ENCODE data around the gene REELD1.

Gene REELD1

GRCh38 chr4:146224326-146224966 lies 10.1 kb downstream of the REELD1 start:
- no peak overlapping the region for H3K9ac ChIP-seq (ENCODE audit: insufficient read length, low read depth)
- H3K9me3 ChIP-seq (ENCODE audit: insufficient read depth, low read length) = no peaks in the 10 kb centered on the region
- no peaks in the 10 kb centered on the region for H3K27me3 ChIP-seq (ENCODE audit: insufficient read depth, insufficient read length)
- DNase-seq (ENCODE audit: low read depth, low spot score) = no peak
- H3K4me3 ChIP-seq (ENCODE audit: insufficient read length, low read depth) = no peak overlapping the region
- no peak for TF ChIP-seq SUZ12 (IDR thresholded peaks at IDR 0.05; ENCODE audit: extremely low read depth, insufficient read depth, insufficient read length)
- TF ChIP-seq YY1 (IDR thresholded peaks at IDR 0.05; ENCODE audit: insufficient read depth, insufficient read length) = no peak
- no peak for TF ChIP-seq ZNF274 (IDR thresholded peaks at IDR 0.05; ENCODE audit: low read depth, low read length)
- H3K4me1 ChIP-seq (ENCODE audit: insufficient read depth, insufficient read length) = no peaks in the 10 kb centered on the region
- H3K36me3 ChIP-seq (ENCODE audit: insufficient read depth, insufficient read length, low read length) = no peaks in the 10 kb centered on the region

GRCh38 chr4:146229406-146229805 lies 15.1 kb downstream of the REELD1 start:
- H3K4me1 ChIP-seq (ENCODE audit: insufficient read depth, insufficient read length) = no peaks in the 10 kb centered on the region
- TF ChIP-seq YY1 (IDR thresholded peaks at IDR 0.05; ENCODE audit: insufficient read depth, insufficient read length) (no peak), ZNF274 (IDR thresholded peaks at IDR 0.05; ENCODE audit: low read depth, low read length) (no peak), SUZ12 (IDR thresholded peaks at IDR 0.05; ENCODE audit: extremely low read depth, insufficient read depth, insufficient read length) (no peak)
- H3K9ac ChIP-seq (ENCODE audit: insufficient read length, low read depth) = no peak overlapping the region
- H3K27me3 ChIP-seq (ENCODE audit: insufficient read depth, insufficient read length) = no peaks in the 10 kb centered on the region
- H3K9me3 ChIP-seq (ENCODE audit: insufficient read depth, low read length) = peaks cover 9% of the 10 kb centered on the region; the same call in 1 of the 2 replicates
- no peak for DNase-seq (ENCODE audit: low read depth, low spot score)
- H3K4me3 ChIP-seq (ENCODE audit: insufficient read length, low read depth) = no peak overlapping the region
- no peaks in the 10 kb centered on the region for H3K36me3 ChIP-seq (ENCODE audit: insufficient read depth, insufficient read length, low read length)

- H3K36me3 ChIP-seq (ENCODE audit: insufficient read depth, insufficient read length, low read length) = no peaks in the 10 kb centered on the region
- DNase-seq (ENCODE audit: low read depth, low spot score) = no peak
- H3K9ac ChIP-seq (ENCODE audit: insufficient read length, low read depth) = no peak overlapping the region
- no peaks in the 10 kb centered on the region for H3K27me3 ChIP-seq (ENCODE audit: insufficient read depth, insufficient read length)
- peaks cover 9% of the 10 kb centered on the region; the same call in 1 of the 2 replicates for H3K9me3 ChIP-seq (ENCODE audit: insufficient read depth, low read length)
- no peak for TF ChIP-seq ZNF274 (IDR thresholded peaks at IDR 0.05; ENCODE audit: low read depth, low read length)
- no peak for TF ChIP-seq YY1 (IDR thresholded peaks at IDR 0.05; ENCODE audit: insufficient read depth, insufficient read length)
- TF ChIP-seq SUZ12 (IDR thresholded peaks at IDR 0.05; ENCODE audit: extremely low read depth, insufficient read depth, insufficient read length) = no peak
- H3K4me3 ChIP-seq (ENCODE audit: insufficient read length, low read depth) = no peak overlapping the region
- no peaks in the 10 kb centered on the region for H3K4me1 ChIP-seq (ENCODE audit: insufficient read depth, insufficient read length)
Measured at GRCh38 chr4:146232131-146232722, 17.9 kb downstream of the REELD1 start.

GRCh38 chr4:146235654-146236177 lies 21.4 kb downstream of the REELD1 start:
- Histone ChIP-seq H3K9ac (ENCODE audit: insufficient read length, low read depth) (no peak overlapping the region), H3K4me3 (ENCODE audit: insufficient read length, low read depth) (no peak overlapping the region), H3K4me1 (ENCODE audit: insufficient read depth, insufficient read length) (no peaks in the 10 kb centered on the region), H3K36me3 (ENCODE audit: insufficient read depth, insufficient read length, low read length) (no peaks in the 10 kb centered on the region), H3K9me3 (ENCODE audit: insufficient read depth, low read length) (peaks cover 9% of the 10 kb centered on the region; the same call in 1 of the 2 replicates), H3K27me3 (ENCODE audit: insufficient read depth, insufficient read length) (no peaks in the 10 kb centered on the region)
- DNase-seq (ENCODE audit: low read depth, low spot score) = no peak
- TF ChIP-seq ZNF274 (IDR thresholded peaks at IDR 0.05; ENCODE audit: low read depth, low read length) (no peak), YY1 (IDR thresholded peaks at IDR 0.05; ENCODE audit: insufficient read depth, insufficient read length) (no peak), SUZ12 (IDR thresholded peaks at IDR 0.05; ENCODE audit: extremely low read depth, insufficient read depth, insufficient read length) (no peak)

GRCh38 chr4:146236216-146236615 lies 21.9 kb downstream of the REELD1 start:
- H3K9me3 ChIP-seq (ENCODE audit: insufficient read depth, low read length) = peaks cover 9% of the 10 kb centered on the region; the same call in 1 of the 2 replicates
- H3K4me3 ChIP-seq (ENCODE audit: insufficient read length, low read depth) = no peak overlapping the region
- TF ChIP-seq YY1 (IDR thresholded peaks at IDR 0.05; ENCODE audit: insufficient read depth, insufficient read length) (no peak), ZNF274 (IDR thresholded peaks at IDR 0.05; ENCODE audit: low read depth, low read length) (no peak), SUZ12 (IDR thresholded peaks at IDR 0.05; ENCODE audit: extremely low read depth, insufficient read depth, insufficient read length) (no peak)
- H3K9ac ChIP-seq (ENCODE audit: insufficient read length, low read depth) = no peak overlapping the region
- no peak for DNase-seq (ENCODE audit: low read depth, low spot score)
- no peaks in the 10 kb centered on the region for H3K36me3 ChIP-seq (ENCODE audit: insufficient read depth, insufficient read length, low read length)
- H3K4me1 ChIP-seq (ENCODE audit: insufficient read depth, insufficient read length) = no peaks in the 10 kb centered on the region
- H3K27me3 ChIP-seq (ENCODE audit: insufficient read depth, insufficient read length) = no peaks in the 10 kb centered on the region

- Histone ChIP-seq H3K9me3 (ENCODE audit: insufficient read depth, low read length) (peaks cover 7% of the 10 kb centered on the region; the same call in 1 of the 2 replicates), H3K9ac (ENCODE audit: insufficient read length, low read depth) (no peak overlapping the region), H3K27me3 (ENCODE audit: insufficient read depth, insufficient read length) (no peaks in the 10 kb centered on the region), H3K4me1 (ENCODE audit: insufficient read depth, insufficient read length) (no peaks in the 10 kb centered on the region), H3K4me3 (ENCODE audit: insufficient read length, low read depth) (no peak overlapping the region), H3K36me3 (ENCODE audit: insufficient read depth, insufficient read length, low read length) (no peaks in the 10 kb centered on the region)
- TF ChIP-seq SUZ12 (IDR thresholded peaks at IDR 0.05; ENCODE audit: extremely low read depth, insufficient read depth, insufficient read length) (no peak), ZNF274 (IDR thresholded peaks at IDR 0.05; ENCODE audit: low read depth, low read length) (no peak), YY1 (IDR thresholded peaks at IDR 0.05; ENCODE audit: insufficient read depth, insufficient read length) (no peak)
- no peak for DNase-seq (ENCODE audit: low read depth, low spot score)
Measured at GRCh38 chr4:146237092-146237491, 22.8 kb downstream of the REELD1 start.

- H3K4me1 ChIP-seq (ENCODE audit: insufficient read depth, insufficient read length) = no peaks in the 10 kb centered on the region
- DNase-seq (ENCODE audit: low read depth, low spot score) = no peak
- H3K36me3 ChIP-seq (ENCODE audit: insufficient read depth, insufficient read length, low read length) = no peaks in the 10 kb centered on the region
- H3K9me3 ChIP-seq (ENCODE audit: insufficient read depth, low read length) = no peaks in the 10 kb centered on the region
- H3K4me3 ChIP-seq (ENCODE audit: insufficient read length, low read depth) = no peak overlapping the region
- H3K9ac ChIP-seq (ENCODE audit: insufficient read length, low read depth) = no peak overlapping the region
- TF ChIP-seq YY1 (IDR thresholded peaks at IDR 0.05; ENCODE audit: insufficient read depth, insufficient read length) = no peak
- no peak for TF ChIP-seq ZNF274 (IDR thresholded peaks at IDR 0.05; ENCODE audit: low read depth, low read length)
- TF ChIP-seq SUZ12 (IDR thresholded peaks at IDR 0.05; ENCODE audit: extremely low read depth, insufficient read depth, insufficient read length) = no peak
- H3K27me3 ChIP-seq (ENCODE audit: insufficient read depth, insufficient read length) = no peaks in the 10 kb centered on the region
Measured at GRCh38 chr4:146238107-146238506, 23.8 kb downstream of the REELD1 start.

Measured in NT2/D1 (cell line).